GM23338 (cell line): ENCODE data around the gene GRID1.
A peak's percentile ranks its signal among the peaks of the same experiment; 100 is the strongest.

Experiments used
- EZH2 ChIP-seq: fragments of 200-600 bp; sonication (generic); IDR thresholded peaks from one replicate; pipeline ENCODE4 v1.8.0; 2017; ENCODE audit warnings: antibody characterized with exemption, mild to moderate bottlenecking, low read depth; ENCODE audit not compliant: unreplicated experiment
- EZH2phosphoT487 ChIP-seq: fragments of 200-600 bp; sonication (generic); IDR thresholded peaks from one replicate; pipeline ENCODE4 v1.8.1; 2018; ENCODE audit warnings: antibody characterized with exemption; ENCODE audit not compliant: unreplicated experiment
- POLR2AphosphoS5 ChIP-seq: IDR thresholded peaks from 2 replicates; pipeline ENCODE4 v1.6.1; 2016; ENCODE audit warnings: antibody characterized with exemption, low read depth
- ZNF331 ChIP-seq: fragments of 250-450 bp; sonication (Bioruptor Pico); IDR thresholded peaks from 2 replicates; pipeline ENCODE4 v1.5.0; 2020; ENCODE audit warnings: low read depth, mild to moderate bottlenecking, moderate library complexity
- TF ChIP-seq, protein P1 (sequence below), 2 experiments: fragments of 200-600 bp in 1 of 2; sonication (generic) in 1 of 2; conservative IDR thresholded peaks; 2 replicates each; pipeline versions ENCODE4 v1.5.1 to v1.6.1; 2016 to 2017; ENCODE audit warnings: antibody characterized with exemption in 2 of 2, low read depth in 2 of 2, mild to moderate bottlenecking in 2 of 2, moderate library complexity in 1 of 2
- TF ChIP-seq, protein P2 (sequence below): IDR thresholded peaks from one replicate; pipeline ENCODE4 v1.6.1; 2018; ENCODE audit warnings: antibody characterized with exemption; ENCODE audit not compliant: unreplicated experiment

DNA sequence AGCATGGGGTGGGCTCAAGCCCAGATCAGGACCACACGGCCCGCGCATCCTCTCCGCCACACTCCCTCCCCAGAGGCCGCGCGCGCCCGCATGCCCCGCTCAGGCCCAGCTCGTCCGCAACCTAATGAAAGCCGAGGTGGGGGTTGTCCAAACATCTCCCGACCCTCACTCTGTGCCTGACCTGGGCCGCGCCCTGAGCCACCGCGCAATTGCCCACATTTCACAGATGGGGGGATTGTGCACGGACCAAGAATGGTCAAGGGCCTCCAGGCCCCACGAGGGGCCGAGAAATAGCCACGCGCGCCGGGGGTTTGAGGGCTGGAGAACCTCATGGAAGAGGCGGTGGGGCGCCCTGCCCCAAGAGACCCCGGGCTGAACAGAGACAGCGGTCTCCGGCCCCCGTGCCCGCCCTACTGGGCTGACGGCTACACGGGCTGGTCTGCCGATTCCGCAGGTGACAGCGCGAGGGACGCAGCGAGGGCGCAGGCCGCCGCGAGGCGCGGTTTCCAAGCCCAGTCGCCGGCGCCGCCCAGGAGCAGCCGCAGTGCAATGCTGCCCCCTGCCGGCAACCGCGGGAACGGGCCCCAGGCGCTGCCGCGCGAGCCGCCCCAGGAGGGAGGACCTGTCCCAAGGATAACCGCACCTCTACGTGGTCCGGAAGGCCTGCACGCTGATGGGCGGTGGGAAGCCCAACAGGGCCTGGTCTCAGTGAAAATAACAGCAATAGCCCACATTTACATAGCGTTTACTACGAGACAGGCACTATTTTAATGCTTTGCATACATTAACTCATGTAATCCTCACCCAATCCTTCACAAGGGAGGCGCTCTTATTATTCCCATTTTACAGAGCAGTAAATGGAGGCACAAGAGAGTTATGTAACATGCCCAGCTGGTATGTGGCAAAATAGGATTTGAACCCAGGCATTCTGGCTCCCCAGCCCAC is 10.5 kb upstream of the GRID1 start:
- TF ChIP-seq, protein P1, sequence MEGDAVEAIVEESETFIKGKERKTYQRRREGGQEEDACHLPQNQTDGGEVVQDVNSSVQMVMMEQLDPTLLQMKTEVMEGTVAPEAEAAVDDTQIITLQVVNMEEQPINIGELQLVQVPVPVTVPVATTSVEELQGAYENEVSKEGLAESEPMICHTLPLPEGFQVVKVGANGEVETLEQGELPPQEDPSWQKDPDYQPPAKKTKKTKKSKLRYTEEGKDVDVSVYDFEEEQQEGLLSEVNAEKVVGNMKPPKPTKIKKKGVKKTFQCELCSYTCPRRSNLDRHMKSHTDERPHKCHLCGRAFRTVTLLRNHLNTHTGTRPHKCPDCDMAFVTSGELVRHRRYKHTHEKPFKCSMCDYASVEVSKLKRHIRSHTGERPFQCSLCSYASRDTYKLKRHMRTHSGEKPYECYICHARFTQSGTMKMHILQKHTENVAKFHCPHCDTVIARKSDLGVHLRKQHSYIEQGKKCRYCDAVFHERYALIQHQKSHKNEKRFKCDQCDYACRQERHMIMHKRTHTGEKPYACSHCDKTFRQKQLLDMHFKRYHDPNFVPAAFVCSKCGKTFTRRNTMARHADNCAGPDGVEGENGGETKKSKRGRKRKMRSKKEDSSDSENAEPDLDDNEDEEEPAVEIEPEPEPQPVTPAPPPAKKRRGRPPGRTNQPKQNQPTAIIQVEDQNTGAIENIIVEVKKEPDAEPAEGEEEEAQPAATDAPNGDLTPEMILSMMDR (conservative IDR thresholded peaks at IDR 0.05; ENCODE audit: low read depth in 2 of 2): peak; percentile 80 to 95
- TF ChIP-seq EZH2phosphoT487 (no peak), ZNF331 (CRISPR knock-in tag) (no peak), EZH2 (no peak), POLR2AphosphoS5 (no peak)
- TF ChIP-seq, protein P2, sequence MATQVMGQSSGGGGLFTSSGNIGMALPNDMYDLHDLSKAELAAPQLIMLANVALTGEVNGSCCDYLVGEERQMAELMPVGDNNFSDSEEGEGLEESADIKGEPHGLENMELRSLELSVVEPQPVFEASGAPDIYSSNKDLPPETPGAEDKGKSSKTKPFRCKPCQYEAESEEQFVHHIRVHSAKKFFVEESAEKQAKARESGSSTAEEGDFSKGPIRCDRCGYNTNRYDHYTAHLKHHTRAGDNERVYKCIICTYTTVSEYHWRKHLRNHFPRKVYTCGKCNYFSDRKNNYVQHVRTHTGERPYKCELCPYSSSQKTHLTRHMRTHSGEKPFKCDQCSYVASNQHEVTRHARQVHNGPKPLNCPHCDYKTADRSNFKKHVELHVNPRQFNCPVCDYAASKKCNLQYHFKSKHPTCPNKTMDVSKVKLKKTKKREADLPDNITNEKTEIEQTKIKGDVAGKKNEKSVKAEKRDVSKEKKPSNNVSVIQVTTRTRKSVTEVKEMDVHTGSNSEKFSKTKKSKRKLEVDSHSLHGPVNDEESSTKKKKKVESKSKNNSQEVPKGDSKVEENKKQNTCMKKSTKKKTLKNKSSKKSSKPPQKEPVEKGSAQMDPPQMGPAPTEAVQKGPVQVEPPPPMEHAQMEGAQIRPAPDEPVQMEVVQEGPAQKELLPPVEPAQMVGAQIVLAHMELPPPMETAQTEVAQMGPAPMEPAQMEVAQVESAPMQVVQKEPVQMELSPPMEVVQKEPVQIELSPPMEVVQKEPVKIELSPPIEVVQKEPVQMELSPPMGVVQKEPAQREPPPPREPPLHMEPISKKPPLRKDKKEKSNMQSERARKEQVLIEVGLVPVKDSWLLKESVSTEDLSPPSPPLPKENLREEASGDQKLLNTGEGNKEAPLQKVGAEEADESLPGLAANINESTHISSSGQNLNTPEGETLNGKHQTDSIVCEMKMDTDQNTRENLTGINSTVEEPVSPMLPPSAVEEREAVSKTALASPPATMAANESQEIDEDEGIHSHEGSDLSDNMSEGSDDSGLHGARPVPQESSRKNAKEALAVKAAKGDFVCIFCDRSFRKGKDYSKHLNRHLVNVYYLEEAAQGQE: no peak
